NCI-H1417 (cell line): ENCODE results near the gene HSPB3.
A peak's percentile ranks its signal among the peaks of the same experiment; 100 is the strongest.
"Not testable (repeated sequence)": the region's sequence is repeated elsewhere in the genome, so short reads cannot be mapped to it uniquely, and the experiment has no call there.

Experiments
- DNase-seq, 3 experiments: peaks; one replicate each; lab custom pipeline; 2025; lab: John Stamatoyannopoulos, UW

HSPB3 gene

GRCh38 chr5:54455413-54456157, at the start of gene HSPB3:
TSS of gene HSPB3 (plus strand) at chr5:54455699. CDS start at chr5:54455790, 91 bp downstream.
- peak in 2 of 3 experiments; percentile 21 to 29 for DNase-seq

GRCh38 chr5:54411176-54411575, 44.3 kb upstream of the HSPB3 start:
- no peak for DNase-seq

DNA sequence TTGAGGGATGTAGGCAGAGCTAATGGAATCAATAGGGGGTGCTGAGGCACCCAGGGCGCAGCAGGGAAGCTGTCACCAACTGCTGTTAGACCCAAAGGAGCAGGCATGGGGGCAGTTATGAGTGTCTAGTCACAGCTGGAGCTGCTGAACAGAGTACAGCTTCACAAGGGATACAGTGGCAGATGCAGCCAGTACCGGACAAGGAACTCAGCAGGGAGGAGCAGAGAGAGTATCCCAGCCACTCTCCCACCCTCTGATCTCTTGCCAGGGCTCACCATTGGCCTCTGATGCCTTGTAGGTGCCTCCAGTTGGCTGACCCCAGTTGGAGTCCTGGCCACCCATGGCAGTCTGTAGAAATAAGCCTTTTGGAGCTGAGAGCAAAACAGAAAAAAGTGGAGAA, 42.6 kb upstream of the HSPB3 start:
- peak in 1 of 3 experiments; percentile 2 for DNase-seq

DNA sequence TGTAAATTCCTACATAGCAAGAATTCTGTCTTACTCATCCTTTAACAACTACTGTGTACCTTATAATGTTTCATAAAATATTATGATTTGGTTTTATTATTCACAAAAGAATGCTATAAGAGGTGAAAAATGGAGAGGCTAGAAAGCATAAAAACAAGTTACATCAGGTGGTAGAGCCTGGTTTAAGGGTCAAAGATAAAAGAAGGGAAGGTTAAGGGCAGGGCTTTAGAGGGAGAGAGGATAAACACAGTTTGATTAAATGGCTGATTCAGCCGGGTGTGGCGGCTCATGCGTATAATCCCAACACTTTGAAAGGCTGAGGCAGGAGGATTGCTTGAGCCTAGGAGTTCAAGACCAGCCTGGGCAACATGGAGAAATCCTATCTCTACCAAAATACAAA, 40.4 kb upstream of the HSPB3 start:
- no peak for DNase-seq

- DNase-seq: no peak
Observed at GRCh38 chr5:54415896-54416601, 39.5 kb upstream of the HSPB3 start.

- peak; percentile 4 to 79 (median 58) for DNase-seq
Observed at GRCh38 chr5:54419573-54420423, 35.7 kb upstream of the HSPB3 start.

DNA sequence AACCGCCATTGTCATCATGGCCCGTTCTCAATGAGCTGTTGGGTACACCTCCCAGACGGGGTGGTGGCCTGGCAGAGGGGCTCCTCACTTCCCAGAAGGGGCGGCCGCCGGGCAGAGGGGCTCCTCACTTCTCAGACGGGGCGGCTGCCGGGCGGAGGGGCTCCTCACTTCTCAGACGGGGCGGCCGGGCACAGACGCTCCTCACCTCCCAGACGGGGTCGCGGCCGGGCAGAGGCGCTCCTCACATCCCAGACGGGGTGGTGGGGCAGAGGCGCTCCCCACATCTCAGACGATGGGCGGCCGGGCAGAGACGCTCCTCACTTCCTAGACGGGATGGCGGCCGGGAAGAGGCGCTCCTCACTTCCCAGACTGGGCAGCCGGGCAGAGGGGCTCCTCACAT, 35.0 kb upstream of the HSPB3 start:
- DNase-seq: not testable (repeated sequence)

DNA sequence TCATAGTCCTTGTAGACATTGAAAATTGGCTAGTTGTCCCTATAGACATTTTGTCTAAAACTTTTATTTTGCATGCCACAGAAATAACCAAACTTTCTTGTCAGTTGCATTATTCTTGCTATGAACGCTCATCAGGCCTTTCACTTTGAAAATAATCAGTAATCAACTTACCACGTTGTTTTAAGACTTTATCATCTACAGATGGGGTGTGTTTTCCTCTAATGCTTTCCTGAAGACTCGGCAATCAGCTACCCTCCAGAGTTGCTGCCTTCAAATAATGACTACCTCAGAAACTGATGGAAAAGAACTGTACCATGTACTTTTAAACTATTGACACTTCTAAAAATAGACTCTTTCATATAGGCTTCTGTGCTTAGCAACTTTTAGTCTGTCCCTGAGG, 33.5 kb upstream of the HSPB3 start:
- DNase-seq: no peak

- DNase-seq: no peak
Observed at GRCh38 chr5:54425258-54425657, 30.2 kb upstream of the HSPB3 start.

DNA sequence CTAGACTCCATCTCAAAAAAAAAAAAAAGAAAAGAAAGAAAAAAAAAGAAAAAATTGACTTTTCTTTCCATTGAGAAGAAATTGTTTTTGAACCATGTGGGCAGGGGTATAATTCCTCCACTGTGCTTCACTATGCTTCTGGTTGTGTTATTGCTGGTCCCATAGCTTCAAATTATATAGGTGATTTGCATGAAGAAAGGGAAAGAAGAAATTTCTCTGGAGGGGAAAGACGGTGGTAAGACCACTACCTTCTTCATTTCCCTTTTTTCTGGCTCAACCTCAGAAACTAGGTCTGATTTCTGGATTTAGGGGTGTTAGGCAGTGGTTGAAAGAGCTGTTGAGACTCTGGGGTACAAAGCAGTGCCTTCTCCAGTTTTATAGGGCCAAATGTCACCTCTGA, 29.3 kb upstream of the HSPB3 start:
- no peak for DNase-seq

GRCh38 chr5:54434650-54435049, 20.8 kb upstream of the HSPB3 start:
- not testable (repeated sequence) for DNase-seq

DNA sequence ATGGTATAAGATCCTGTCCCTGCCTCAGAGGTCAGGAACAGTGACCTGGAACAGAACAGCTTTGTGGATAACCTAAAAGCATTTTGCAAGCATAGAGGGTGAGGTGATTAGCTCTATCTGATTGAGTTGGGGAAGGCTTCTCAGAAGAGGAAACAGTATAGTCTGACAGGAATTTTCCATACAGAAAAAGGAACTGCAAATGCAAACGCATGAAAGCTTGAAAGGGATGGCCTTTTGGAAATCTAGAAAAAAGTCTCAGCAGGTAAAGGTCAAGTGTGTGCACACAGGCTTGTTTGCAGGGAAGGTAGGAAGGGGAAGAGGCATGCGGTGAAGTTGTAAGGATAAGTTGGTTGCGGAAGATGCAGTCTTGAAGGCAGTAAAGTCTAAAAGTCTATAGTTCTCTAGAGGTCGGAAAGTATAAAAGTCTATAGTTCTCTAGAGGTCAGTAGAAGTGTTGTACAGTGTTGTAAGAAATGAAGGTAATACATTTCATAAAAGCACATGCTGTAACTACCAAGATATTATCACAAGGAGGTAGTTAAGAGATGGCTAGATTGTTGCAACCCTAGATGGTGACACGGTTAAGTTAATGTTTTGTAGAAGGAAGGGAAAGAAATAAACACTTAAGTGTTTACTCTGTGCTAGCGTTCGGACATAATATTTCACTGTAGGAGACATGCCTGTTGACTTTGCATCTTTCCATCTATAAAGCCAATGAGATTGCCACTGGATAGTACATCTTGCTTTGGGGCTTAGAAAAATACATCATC, 16.7 kb upstream of the HSPB3 start:
- DNase-seq: no peak

DNA sequence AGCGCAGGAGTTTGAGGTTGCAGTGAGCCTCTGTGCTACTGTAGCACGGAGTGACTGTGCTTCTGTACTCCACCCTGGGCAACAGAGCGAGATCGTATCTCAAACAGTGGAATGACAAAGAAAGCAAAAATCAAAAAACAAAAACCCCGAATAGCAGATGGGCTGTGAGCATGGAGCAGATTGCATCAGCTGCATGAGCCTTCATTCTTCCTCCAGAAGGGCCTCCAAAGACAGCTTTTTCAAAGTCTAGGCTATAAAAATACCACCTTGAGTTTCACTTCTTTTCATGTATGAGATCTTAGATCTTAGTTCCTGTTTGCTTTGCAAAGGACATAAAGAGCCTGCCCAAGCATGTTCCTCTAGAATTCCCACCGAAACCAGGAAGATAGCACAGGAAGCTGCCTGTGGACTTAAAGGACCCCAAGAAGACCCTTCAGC, 15.0 kb upstream of the HSPB3 start:
- no peak for DNase-seq

DNA sequence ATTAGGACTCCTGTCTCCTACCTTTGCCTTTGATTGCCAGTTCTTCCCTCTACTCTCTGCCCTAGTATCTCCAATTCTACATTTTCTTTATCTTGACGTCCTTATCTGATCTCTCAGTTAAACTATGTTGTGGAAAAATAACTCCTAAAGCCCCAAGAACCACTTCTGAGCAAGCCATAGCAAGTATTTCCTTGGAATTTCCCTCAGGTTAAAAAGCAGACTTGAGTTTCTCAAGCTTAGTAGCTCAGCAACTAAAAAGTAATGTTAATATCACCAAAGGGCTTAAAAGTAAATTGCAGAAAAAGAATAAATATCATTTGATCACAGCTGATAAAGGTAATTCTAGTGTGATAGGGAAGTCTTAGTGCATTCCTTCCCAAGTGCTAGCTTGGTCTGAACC, 13.2 kb upstream of the HSPB3 start:
- DNase-seq: no peak

- DNase-seq: peak in 1 of 3 experiments; percentile 33
Observed at GRCh38 chr5:54443270-54443669, 12.2 kb upstream of the HSPB3 start.

DNA sequence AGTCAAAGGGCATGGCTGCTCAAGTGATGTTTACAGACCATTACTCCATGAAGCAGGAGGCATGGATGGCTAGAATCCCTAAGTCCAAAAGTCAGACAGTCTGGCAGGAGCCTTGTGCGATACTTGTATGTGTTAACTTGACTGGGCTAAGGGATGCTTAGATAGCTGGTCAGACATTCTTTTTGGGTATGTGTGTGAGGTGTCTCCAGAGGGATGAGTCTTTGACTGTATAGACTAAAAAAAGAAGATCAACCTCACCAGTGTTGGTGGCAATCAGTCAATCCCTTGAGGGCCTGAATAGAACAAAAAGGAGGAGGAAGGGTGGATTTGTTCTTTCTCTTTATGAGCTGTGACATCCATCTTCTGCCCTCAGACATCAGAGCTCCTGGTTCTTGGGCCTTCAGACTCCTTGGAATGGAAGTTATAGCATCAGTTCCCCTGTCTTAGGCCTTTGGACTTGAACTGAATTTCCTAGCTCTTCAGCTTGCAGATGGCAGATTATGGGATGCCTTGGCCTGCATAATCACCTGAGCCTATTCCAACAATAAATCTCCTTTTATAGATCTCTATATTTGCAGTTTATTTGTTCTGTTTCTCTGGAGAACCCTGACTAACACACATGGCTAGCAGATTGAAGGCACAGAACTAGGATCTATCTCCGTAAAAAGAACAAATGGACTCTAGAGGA, 9.7 kb upstream of the HSPB3 start:
- DNase-seq: no peak

DNA sequence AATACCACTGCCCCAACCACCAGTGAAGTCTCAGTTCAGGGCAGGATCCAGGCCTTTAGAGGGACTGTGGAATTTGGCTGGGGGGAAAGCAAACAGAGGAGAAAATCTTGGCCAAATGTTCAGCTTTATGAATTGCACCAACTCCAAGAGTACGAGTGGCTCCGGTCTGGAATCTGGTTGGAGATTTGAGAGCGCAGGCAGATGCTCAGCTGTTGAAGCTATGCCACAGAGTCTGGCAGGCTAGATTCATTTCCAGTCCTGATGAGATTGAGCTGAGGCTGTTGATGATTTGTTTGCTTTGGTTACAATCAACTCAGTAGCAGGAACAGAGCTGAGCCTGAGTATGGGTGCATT, 9.1 kb upstream of the HSPB3 start:
- no peak for DNase-seq

- no peak for DNase-seq
Observed at GRCh38 chr5:54449923-54450322, 5.6 kb upstream of the HSPB3 start.

- no peak for DNase-seq
Observed at GRCh38 chr5:54450542-54450941, 5.0 kb upstream of the HSPB3 start.

DNA sequence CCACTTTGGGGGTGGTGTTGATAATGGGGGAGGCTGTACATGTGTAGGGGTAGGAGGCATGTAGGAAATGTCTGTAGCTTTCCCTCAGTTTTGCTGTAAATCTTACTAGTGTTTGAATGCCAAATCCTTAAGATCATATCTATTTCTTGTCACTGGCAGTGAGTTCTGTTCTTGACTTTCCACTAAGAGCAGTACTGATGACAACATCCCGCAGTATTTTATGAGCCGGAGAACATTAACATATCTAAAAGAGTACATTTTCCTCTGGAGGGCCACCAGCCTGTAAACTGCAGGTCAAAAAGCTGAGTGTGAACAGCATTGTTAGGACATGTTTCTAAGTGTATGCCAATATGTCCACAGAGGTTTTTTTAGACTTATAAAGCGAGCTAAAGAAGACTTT, 2.5 kb upstream of the HSPB3 start:
- no peak for DNase-seq

GRCh38 chr5:54454602-54455001, 897 bp upstream of the HSPB3 start:
- DNase-seq: no peak
